Stomach smooth muscle (tissue), 2 donors: ENCODE data around the gene ITPR2.
"Not testable (repeated sequence)": the region's sequence is repeated elsewhere in the genome, so short reads cannot be mapped to it uniquely, and the experiment has no call there.

Source experiments
- H3K27ac ChIP-seq: one replicate; pipeline ENCODE4 v1.7.0; 2013; ENCODE audit warnings: mild to moderate bottlenecking, low read length, inconsistent platforms
- H3K27me3 ChIP-seq, 2 donors: one replicate each; pipeline ENCODE4 v1.7.0; 2013; ENCODE audit warnings: low read length in 2 of 2; ENCODE audit not compliant: insufficient read depth in 2 of 2, control insufficient read depth in 1 of 2
- H3K36me3 ChIP-seq, 2 donors: one replicate each; pipeline ENCODE4 v1.7.0; 2013; ENCODE audit warnings: low read length in 2 of 2; ENCODE audit not compliant: control insufficient read depth in 2 of 2, insufficient read depth in 2 of 2
- H3K4me1 ChIP-seq: one replicate; pipeline ENCODE4 v1.7.0; 2013; ENCODE audit warnings: low read length; ENCODE audit not compliant: control insufficient read depth, insufficient read depth
- H3K4me3 ChIP-seq, 2 donors: one replicate each; pipeline ENCODE4 v1.7.0; 2013; ENCODE audit warnings: low read length in 2 of 2
- H3K9ac ChIP-seq, 2 donors: one replicate each; pipeline ENCODE4 v1.7.0; 2013; ENCODE audit warnings: low read length in 2 of 2, mild to moderate bottlenecking in 1 of 2
- H3K9me3 ChIP-seq, 2 donors: one replicate each; pipeline ENCODE4 v1.7.0; 2013; ENCODE audit warnings: low read length in 2 of 2; ENCODE audit not compliant: control insufficient read depth in 2 of 2
- donor health status: healthy.
- donor health status: Pancreatic carcinoma.

The ITPR2 gene

DNA sequence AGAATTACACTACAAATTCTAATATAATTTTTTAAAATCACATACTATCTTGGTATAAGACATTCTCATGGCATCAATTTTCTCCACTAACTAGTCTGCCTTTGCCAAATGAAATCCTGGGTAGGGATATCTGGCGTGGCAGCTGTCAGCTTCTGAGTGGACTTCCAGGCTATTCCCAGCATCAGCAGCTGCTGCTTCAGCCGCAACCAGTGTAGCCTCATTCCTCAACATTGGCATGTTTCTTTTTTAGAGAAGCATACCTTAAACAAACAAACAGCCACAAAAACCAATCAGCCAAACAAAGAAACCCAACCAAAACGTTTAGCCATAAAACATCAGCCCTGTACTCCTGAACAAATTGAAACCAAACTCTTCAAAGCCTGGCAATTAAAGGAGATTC is 401.8 kb downstream of the ITPR2 start:
- Histone ChIP-seq H3K9ac (no peak overlapping the region), H3K4me1 (no peaks in the 10 kb centered on the region), H3K4me3 (no peak overlapping the region), H3K27ac (no peak overlapping the region), H3K9me3 (no peaks in the 10 kb centered on the region), H3K36me3 (no peaks in the 10 kb centered on the region), H3K27me3 (no peaks in the 10 kb centered on the region)

DNA sequence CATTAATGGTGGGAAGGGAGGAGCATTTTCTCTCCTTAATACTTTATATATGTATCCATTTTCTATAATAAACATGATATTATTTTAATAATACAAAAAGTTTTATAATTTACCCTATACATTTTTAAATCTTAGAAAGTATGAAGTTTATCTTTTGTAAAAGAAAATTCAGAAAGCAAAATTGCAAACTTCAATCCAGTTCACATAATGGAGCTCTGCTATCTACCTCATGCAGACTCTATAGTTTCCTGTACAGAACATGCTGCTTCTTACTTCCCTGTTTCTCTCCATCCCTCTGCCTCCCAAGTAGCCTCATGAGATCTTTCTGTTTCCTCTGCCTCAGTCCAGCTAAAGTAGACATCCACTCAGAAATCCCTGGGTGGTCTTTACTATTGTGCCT is 402.4 kb downstream of the ITPR2 start:
- not testable (repeated sequence) for H3K9me3 ChIP-seq, H3K27me3 ChIP-seq, H3K27ac ChIP-seq, H3K4me1 ChIP-seq, H3K36me3 ChIP-seq, H3K4me3 ChIP-seq, H3K9ac ChIP-seq

DNA sequence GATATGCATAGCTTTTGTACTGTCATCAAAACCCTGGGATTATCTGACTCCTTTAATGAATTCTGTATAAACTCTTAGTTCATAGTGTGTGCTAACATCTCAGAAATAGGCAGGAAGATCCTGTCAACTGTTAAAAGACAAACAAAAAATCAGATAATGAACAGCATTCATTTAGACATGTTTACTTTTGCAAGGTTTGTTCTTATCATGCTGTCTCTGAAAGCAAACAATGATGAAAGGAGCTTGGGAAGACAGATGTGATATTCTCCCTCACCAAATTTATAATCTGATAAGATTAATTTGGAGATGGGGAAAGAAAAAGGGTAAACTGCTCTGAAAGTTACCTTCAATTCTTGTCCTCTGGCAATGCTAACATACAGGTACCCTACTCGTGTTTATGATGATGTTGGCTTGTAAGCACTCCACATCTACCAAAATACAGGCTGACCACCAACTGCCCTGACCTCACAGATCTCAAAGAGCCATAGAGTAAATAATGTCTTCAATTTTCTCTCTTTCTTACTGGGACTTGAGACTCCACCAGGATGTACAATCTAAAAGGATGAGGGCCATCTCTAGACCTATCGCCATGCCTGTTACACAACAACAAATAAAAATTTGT is 403.8 kb downstream of the ITPR2 start:
- no peak overlapping the region for H3K4me3 ChIP-seq
- H3K9me3 ChIP-seq, result no peaks in the 10 kb centered on the region
- no peak overlapping the region for H3K9ac ChIP-seq
- no peaks in the 10 kb centered on the region for H3K27me3 ChIP-seq
- H3K27ac ChIP-seq, result no peak overlapping the region
- no peaks in the 10 kb centered on the region for H3K4me1 ChIP-seq
- H3K36me3 ChIP-seq, result no peaks in the 10 kb centered on the region

GRCh38 chr12:26428420-26428819 is 404.6 kb downstream of the ITPR2 start:
- Histone ChIP-seq H3K9me3 (no peaks in the 10 kb centered on the region), H3K4me1 (no peaks in the 10 kb centered on the region), H3K36me3 (no peaks in the 10 kb centered on the region), H3K27ac (no peak overlapping the region), H3K4me3 (no peak overlapping the region), H3K9ac (no peak overlapping the region), H3K27me3 (no peaks in the 10 kb centered on the region)

GRCh38 chr12:26426652-26427051 is 406.3 kb downstream of the ITPR2 start:
- Histone ChIP-seq H3K27ac (no peak overlapping the region), H3K9ac (no peak overlapping the region), H3K4me1 (no peaks in the 10 kb centered on the region), H3K9me3 (no peaks in the 10 kb centered on the region), H3K36me3 (no peaks in the 10 kb centered on the region), H3K4me3 (no peak overlapping the region), H3K27me3 (no peaks in the 10 kb centered on the region)

DNA sequence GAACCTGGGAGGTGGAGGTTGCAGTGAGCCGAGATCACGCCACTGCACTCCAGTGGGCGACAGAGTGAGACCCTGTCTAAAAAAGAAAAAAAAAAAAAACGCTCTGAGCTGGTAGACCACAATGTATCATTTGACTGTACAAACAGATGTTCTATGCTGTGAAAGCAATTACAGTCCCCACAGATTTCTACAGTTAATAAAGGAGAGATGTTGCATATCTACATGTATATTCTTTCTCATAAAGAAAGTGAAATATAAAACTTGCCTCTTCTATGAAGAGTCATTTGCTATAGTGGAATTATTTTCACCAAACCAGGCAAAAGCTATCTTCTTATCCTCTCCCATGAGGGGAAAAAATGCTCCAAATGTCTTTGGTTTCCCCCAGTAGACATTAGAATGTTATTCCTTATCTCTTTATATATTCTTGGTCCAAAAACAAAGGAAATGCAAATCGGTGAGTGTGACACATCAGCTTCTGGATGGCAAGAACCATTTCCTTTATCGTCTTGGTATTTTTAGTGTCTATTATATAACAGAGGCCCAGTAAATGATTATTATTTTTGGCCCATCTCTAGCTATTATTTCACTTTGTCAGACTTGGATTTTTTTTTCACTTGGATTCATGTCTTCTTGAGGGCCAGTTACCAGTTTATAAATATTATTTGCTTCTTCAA is 407.3 kb downstream of the ITPR2 start:
- no peaks in the 10 kb centered on the region for H3K9me3 ChIP-seq
- no peaks in the 10 kb centered on the region for H3K36me3 ChIP-seq

DNA sequence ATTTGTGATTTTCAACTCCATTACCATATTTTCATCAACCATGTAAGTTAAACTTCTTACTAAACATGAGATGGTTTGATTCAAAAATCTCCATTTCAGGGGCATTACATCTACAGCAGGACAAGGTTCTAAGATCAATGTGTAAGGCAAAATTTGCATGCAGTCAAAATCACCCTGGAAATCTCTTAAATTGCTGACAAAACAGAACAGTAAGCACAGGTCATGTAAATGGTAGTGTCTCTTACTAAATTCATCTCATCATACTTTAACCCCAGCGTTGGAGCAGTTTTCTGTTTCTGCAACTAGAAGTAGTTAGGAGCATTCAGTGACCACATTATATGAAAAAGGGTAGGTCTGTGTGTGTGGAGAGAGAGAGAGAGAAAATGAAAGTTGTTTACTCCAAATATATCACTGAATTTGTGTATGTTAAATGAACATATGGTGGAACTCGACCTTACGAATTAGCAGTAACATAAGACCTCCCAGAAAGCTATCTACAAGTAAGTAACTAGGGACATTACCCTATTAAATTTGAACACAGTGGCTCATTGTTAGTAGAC is 410.1 kb downstream of the ITPR2 start:
- Histone ChIP-seq H3K4me1 (no peaks in the 10 kb centered on the region), H3K4me3 (no peak overlapping the region), H3K27me3 (no peaks in the 10 kb centered on the region), H3K9ac (no peak overlapping the region), H3K36me3 (peaks cover 1 to 3% of the 10 kb centered on the region in 2 donors), H3K9me3 (no peaks in the 10 kb centered on the region), H3K27ac (no peak overlapping the region)

More for the DNA sequence above, 407.3 kb downstream of the ITPR2 start:
- Histone ChIP-seq H3K27ac (no peak overlapping the region), H3K9ac (no peak overlapping the region), H3K4me3 (no peak overlapping the region), H3K4me1 (no peaks in the 10 kb centered on the region), H3K27me3 (no peaks in the 10 kb centered on the region)

- H3K27me3 ChIP-seq, result no peaks in the 10 kb centered on the region
- no peak overlapping the region for H3K9ac ChIP-seq
- H3K36me3 ChIP-seq, result peaks cover 2 to 12% of the 10 kb centered on the region in 2 donors
- no peak overlapping the region for H3K4me3 ChIP-seq
- no peaks in the 10 kb centered on the region for H3K9me3 ChIP-seq
- H3K4me1 ChIP-seq, result no peaks in the 10 kb centered on the region
- no peak overlapping the region for H3K27ac ChIP-seq
Measured at GRCh38 chr12:26416550-26416949, 416.4 kb downstream of the ITPR2 start.

DNA sequence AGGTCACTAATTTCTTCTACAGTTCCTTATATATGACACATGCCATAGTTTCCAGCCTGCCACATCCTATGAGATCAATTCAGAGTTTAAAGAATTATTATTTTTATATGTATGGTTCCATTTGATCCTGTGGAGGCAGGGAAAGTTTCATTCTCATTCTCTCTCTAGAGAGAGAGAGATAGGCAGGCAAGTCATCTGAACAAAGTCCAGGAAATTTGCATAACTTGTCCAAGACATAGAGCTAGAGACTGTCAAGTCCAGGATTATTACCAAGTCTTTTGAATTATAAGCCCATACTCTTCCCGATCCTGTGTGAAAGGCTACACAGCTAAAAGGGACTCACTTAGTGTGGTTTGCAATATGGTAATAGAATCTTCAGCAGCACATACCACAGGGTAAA is 422.3 kb downstream of the ITPR2 start:
- no peaks in the 10 kb centered on the region for H3K9me3 ChIP-seq
- H3K36me3 ChIP-seq, result peaks cover 5 to 12% of the 10 kb centered on the region in 2 donors
- H3K4me1 ChIP-seq, result no peaks in the 10 kb centered on the region
- H3K27me3 ChIP-seq, result no peaks in the 10 kb centered on the region
- no peak overlapping the region for H3K4me3 ChIP-seq
- no peak overlapping the region for H3K9ac ChIP-seq
- no peak overlapping the region for H3K27ac ChIP-seq

GRCh38 chr12:26406813-26407212 is 426.2 kb downstream of the ITPR2 start:
- no peaks in the 10 kb centered on the region for H3K4me1 ChIP-seq
- peaks cover 5 to 10% of the 10 kb centered on the region in 2 donors for H3K36me3 ChIP-seq
- H3K27me3 ChIP-seq, result no peaks in the 10 kb centered on the region
- H3K4me3 ChIP-seq, result no peak overlapping the region
- no peak overlapping the region for H3K9ac ChIP-seq
- H3K9me3 ChIP-seq, result no peaks in the 10 kb centered on the region
- no peak overlapping the region for H3K27ac ChIP-seq

- Histone ChIP-seq H3K27ac (no peak overlapping the region), H3K4me1 (no peaks in the 10 kb centered on the region)
Measured at GRCh38 chr12:26406391-26406790, 426.6 kb downstream of the ITPR2 start.

More at GRCh38 chr12:26406391-26406790, 426.6 kb downstream of the ITPR2 start:
- no peaks in the 10 kb centered on the region for H3K9me3 ChIP-seq
- H3K9ac ChIP-seq, result no peak overlapping the region
- H3K4me3 ChIP-seq, result no peak overlapping the region
- peaks cover 5 to 9% of the 10 kb centered on the region in 2 donors for H3K36me3 ChIP-seq
- H3K27me3 ChIP-seq, result no peaks in the 10 kb centered on the region
